Loucy (cell line): Measurements from ENCODE around the gene TRAF4.

ENCODE experiments used
- H2AFZ ChIP-seq: fragments of 200-600 bp; sonication (generic); 2 replicates; pipeline ENCODE4 v1.6.0; 2016; ENCODE audit warnings: antibody characterized with exemption, mild to moderate bottlenecking, low read length, moderate library complexity
- H3F3A ChIP-seq: fragments of 200-600 bp; 2 replicates; pipeline ENCODE4 v1.6.0; 2016; ENCODE audit warnings: antibody characterized with exemption, low read depth, mild to moderate bottlenecking
- H3K27me3 ChIP-seq: fragments of 200-600 bp; sonication (generic); 2 replicates; pipeline ENCODE4 v1.6.1; 2014; ENCODE audit warnings: low read length, mild to moderate bottlenecking; ENCODE audit not compliant: insufficient read depth, poor library complexity, severe bottlenecking
- H3K36me3 ChIP-seq: fragments of 200-600 bp; sonication (generic); 2 replicates; pipeline ENCODE4 v1.6.1; 2016; ENCODE audit warnings: low read length; ENCODE audit not compliant: insufficient read depth
- H3K4me1 ChIP-seq: fragments of 200-600 bp; sonication (generic); 2 replicates; pipeline ENCODE4 v1.5.1; 2014; ENCODE audit warnings: low read length, mild to moderate bottlenecking; ENCODE audit not compliant: insufficient read depth, poor library complexity, severe bottlenecking
- H3K4me2 ChIP-seq: fragments of 200-600 bp; sonication (generic); 2 replicates; pipeline ENCODE4 v1.6.0; 2014; ENCODE audit warnings: antibody characterized with exemption, low read length, low read depth, mild to moderate bottlenecking; ENCODE audit not compliant: poor library complexity, severe bottlenecking
- H3K4me3 ChIP-seq: fragments of 200-600 bp; sonication (generic); 2 replicates; pipeline ENCODE4 v1.5.1; 2014; ENCODE audit warnings: low read length, mild to moderate bottlenecking, mixed read lengths; ENCODE audit not compliant: poor library complexity, severe bottlenecking
- H3K79me2 ChIP-seq: fragments of 200-600 bp; sonication (generic); 2 replicates; pipeline ENCODE4 v1.6.1; 2014; ENCODE audit warnings: low read length; ENCODE audit not compliant: insufficient read depth
- H3K9ac ChIP-seq: fragments of 200-600 bp; sonication (generic); 2 replicates; pipeline ENCODE4 v1.6.0; 2014; ENCODE audit warnings: mild to moderate bottlenecking, low read depth, low read length, moderate library complexity; ENCODE audit not compliant: poor library complexity, severe bottlenecking
- H3K9me2 ChIP-seq: fragments of 200-600 bp; sonication (generic); replicated peaks from 2 replicates; pipeline ENCODE4 v1.6.1; 2016; ENCODE audit warnings: low read depth, low read length, mixed read lengths
- H3K9me3 ChIP-seq: fragments of 200-600 bp; sonication (generic); 2 replicates; pipeline ENCODE4 v1.6.1; 2014; ENCODE audit warnings: mild to moderate bottlenecking, antibody characterized with exemption, low read length, low read depth; ENCODE audit not compliant: insufficient read depth
- H4K20me1 ChIP-seq: fragments of 200-600 bp; sonication (generic); 2 replicates; pipeline ENCODE4 v1.6.0; 2014; ENCODE audit warnings: antibody characterized with exemption, low read length, mild to moderate bottlenecking; ENCODE audit not compliant: insufficient read depth, poor library complexity, severe bottlenecking
- EZH2phosphoT487 ChIP-seq: fragments of 200-600 bp; IDR thresholded peaks from 2 replicates; pipeline ENCODE4 v1.6.1; 2018; ENCODE audit warnings: antibody characterized with exemption, mild to moderate bottlenecking, moderate library complexity, borderline replicate concordance
- TF ChIP-seq, protein P1 (sequence below): fragments of 200-600 bp; sonication (generic); conservative IDR thresholded peaks from 2 replicates; pipeline ENCODE4 v1.5.1; 2014; ENCODE audit warnings: mild to moderate bottlenecking, antibody characterized with exemption, low read length

The TRAF4 gene

DNA sequence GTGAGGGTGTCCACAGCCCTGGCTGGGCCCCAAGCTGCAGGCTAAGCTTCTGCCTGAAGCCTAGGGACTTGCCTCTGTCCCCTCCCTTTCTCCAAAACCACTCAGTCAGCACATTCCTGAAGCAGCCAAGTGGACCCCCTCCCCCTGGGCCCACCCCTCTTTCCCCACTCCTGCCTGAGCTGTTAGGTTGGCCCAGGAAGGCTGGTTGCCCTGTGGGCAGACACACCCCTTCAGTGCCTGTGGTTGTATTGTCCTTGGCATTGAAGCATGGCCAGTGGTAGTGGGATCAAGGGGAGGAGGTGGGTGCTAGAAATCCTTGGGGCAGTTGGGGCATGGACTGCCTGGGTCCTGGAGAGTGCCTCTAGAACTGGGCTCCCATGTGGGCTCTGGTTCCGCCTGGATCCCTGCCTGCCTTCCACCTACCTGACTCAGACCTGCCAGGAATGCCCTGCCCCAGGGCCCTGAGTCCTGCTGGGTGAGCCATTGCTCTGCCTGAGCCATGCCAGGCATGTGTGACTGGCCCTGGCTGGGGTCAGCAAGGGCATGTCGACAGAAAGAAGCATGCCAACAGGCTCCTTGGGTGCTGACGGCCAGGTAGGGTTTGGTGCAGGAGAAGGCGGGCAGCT lies 2.1 kb downstream of the TRAF4 start:
- H3F3A ChIP-seq, result no peaks in the 10 kb centered on the region
- no peak overlapping the region for H2AFZ ChIP-seq
- peaks cover 25% of the 10 kb centered on the region; the same call in 1 of the 2 replicates for H3K36me3 ChIP-seq
- peaks cover 40% of the 10 kb centered on the region for H4K20me1 ChIP-seq
- no peaks in the 10 kb centered on the region for H3K9me3 ChIP-seq
- H3K9me2 ChIP-seq, result no peaks in the 10 kb centered on the region
- TF ChIP-seq, protein P1, sequence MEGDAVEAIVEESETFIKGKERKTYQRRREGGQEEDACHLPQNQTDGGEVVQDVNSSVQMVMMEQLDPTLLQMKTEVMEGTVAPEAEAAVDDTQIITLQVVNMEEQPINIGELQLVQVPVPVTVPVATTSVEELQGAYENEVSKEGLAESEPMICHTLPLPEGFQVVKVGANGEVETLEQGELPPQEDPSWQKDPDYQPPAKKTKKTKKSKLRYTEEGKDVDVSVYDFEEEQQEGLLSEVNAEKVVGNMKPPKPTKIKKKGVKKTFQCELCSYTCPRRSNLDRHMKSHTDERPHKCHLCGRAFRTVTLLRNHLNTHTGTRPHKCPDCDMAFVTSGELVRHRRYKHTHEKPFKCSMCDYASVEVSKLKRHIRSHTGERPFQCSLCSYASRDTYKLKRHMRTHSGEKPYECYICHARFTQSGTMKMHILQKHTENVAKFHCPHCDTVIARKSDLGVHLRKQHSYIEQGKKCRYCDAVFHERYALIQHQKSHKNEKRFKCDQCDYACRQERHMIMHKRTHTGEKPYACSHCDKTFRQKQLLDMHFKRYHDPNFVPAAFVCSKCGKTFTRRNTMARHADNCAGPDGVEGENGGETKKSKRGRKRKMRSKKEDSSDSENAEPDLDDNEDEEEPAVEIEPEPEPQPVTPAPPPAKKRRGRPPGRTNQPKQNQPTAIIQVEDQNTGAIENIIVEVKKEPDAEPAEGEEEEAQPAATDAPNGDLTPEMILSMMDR, result no peak
- no peak for TF ChIP-seq EZH2phosphoT487
- no peaks in the 10 kb centered on the region for H3K27me3 ChIP-seq
- peak overlapping the region; percentile 86 for H3K4me2 ChIP-seq
- peak overlapping the region; percentile 82 for H3K9ac ChIP-seq
- H3K4me3 ChIP-seq, result peak overlapping the region; percentile 93
- H3K4me1 ChIP-seq, result peaks cover 33% of the 10 kb centered on the region
- peaks cover 44% of the 10 kb centered on the region for H3K79me2 ChIP-seq

DNA sequence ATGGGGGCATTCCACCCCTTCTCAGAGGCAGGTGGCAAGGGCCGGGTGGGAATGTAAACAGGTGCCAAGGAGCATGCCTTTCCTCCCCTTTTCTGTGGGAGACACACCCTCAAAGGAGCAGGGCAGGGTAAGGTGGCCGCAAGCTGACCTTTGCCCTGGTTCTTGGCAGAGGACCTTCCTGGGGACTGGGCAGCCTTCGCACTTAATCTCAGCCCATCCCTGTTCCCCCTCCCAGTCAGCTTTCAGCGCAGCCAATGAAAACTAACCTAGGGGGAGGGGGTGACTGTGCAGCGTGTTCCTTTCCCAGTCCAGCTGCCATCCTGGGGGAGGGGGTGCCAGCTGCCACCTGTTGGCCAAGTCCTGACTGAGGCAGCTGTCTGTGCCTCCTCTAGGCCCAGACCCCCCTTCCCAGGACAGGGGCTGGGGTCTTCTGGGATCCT lies 2.8 kb downstream of the TRAF4 start:
- Histone ChIP-seq H3K9me2 (no peaks in the 10 kb centered on the region), H3K9ac (peak overlapping the region; percentile 82), H3K4me3 (peak overlapping the region; percentile 93), H3K27me3 (no peaks in the 10 kb centered on the region), H2AFZ (no peak overlapping the region), H3K9me3 (no peaks in the 10 kb centered on the region), H3K4me1 (peaks cover 33% of the 10 kb centered on the region), H4K20me1 (peaks cover 40% of the 10 kb centered on the region), H3K79me2 (peaks cover 44% of the 10 kb centered on the region), H3F3A (no peaks in the 10 kb centered on the region), H3K4me2 (peak overlapping the region; percentile 86), H3K36me3 (peaks cover 25% of the 10 kb centered on the region; the same call in 1 of the 2 replicates)
- TF ChIP-seq EZH2phosphoT487, result no peak
- TF ChIP-seq, protein P1, result no peak

DNA sequence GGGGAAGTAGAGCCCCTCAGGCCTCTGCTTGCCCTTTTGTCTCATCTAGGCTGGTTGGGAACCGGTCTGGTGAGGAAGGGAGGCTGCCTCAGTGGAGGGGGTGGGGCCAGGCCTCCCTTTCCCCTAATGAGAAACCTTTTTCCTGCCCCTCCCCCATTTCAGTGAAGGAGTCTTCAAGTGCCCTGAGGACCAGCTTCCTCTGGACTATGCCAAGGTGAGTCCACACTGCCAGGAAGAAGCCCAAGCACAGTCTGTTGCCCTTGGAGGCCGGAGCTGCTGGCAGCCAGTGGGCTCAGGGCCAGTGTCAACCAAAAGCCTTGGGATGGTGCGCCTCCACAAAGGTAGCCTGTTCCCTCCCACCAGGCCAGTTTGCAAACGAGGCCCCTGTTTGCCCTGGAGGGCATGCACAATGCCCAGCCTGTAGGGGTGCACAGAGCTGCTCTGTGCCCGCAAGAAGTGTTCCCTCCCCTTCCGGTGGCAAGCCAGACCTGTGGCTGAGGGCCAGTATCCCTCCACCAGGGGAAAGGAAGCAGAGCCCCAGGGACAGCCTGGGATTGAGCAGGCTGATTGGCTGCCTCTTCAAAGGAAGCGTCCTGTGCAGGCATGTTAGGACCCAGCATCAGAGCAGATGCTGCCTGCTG lies 3.4 kb downstream of the TRAF4 start:
- H3F3A ChIP-seq, result no peaks in the 10 kb centered on the region
- peaks cover 33% of the 10 kb centered on the region for H3K4me1 ChIP-seq
- no peaks in the 10 kb centered on the region for H3K9me3 ChIP-seq
- H3K4me3 ChIP-seq, result peak overlapping the region; percentile 93
- no peaks in the 10 kb centered on the region for H3K9me2 ChIP-seq
- peaks cover 40% of the 10 kb centered on the region for H4K20me1 ChIP-seq
- H3K36me3 ChIP-seq, result peaks cover 25% of the 10 kb centered on the region; the same call in 1 of the 2 replicates
- H3K4me2 ChIP-seq, result peak overlapping the region; percentile 86
- H3K79me2 ChIP-seq, result peaks cover 44% of the 10 kb centered on the region
- TF ChIP-seq, protein P1, result no peak
- TF ChIP-seq EZH2phosphoT487, result no peak
- peak overlapping the region; percentile 82 for H3K9ac ChIP-seq
- H2AFZ ChIP-seq, result no peak overlapping the region
- no peaks in the 10 kb centered on the region for H3K27me3 ChIP-seq
